H1 (cell line): ENCODE measurements around the gene PAX8. TPM values are rescaled to one million over a fixed set of nuclear protein-coding genes. Genes with fewer than 3 reads are reported as not detected.
"Not testable (repeated sequence)": the region's sequence is repeated elsewhere in the genome, so short reads cannot be mapped to it uniquely, and the experiment has no call there.

ENCODE experiments used
- CTCF ChIA-PET: fragments of 300-600 bp; sonication (Branson Sonifier 250); formaldehyde crosslinking; loops from one replicate; lab custom pipeline; 2021; ENCODE audit not compliant: partially characterized antibody; lab: Charles Lee
- POLR2A ChIA-PET: fragments of 300-600 bp; sonication (Branson Sonifier 250); formaldehyde crosslinking; loops from one replicate; lab custom pipeline; 2021; ENCODE audit warnings: inconsistent platforms; ENCODE audit not compliant: partially characterized antibody; lab: Charles Lee
- DNase-seq, 2 experiments: peaks; one replicate each; pipeline versions ENCODE4 v3.0.0 to v3.0.0-alpha.2; 2010 to 2022; ENCODE audit warnings: low spot score in 2 of 2, low read depth in 1 of 2, mixed read lengths in 1 of 2
- FAIRE-seq: peaks from 2 replicates; lab custom pipeline; 2011; peaks lifted over from hg19 to GRCh38; lab: Jason Lieb, UNC
- H2AFZ ChIP-seq: 2 replicates; pipeline ENCODE4 v1.8.1; 2012; ENCODE audit warnings: low read length, inconsistent platforms
- H2AK5ac ChIP-seq: 2 replicates; pipeline ENCODE4 v1.6.1; 2013; ENCODE audit warnings: low read depth, low read length
- H2BK120ac ChIP-seq: replicated peaks from 2 replicates; pipeline ENCODE3; 2013; ENCODE audit warnings: low read depth, low read length, inconsistent platforms
- H2BK12ac ChIP-seq: 2 replicates; pipeline ENCODE4 v1.6.1; 2013; ENCODE audit warnings: low read depth, low read length
- H2BK15ac ChIP-seq: 2 replicates; pipeline ENCODE4 v1.6.1; 2013; ENCODE audit warnings: low read length
- H2BK20ac ChIP-seq: 2 replicates; pipeline ENCODE4 v1.6.1; 2013; ENCODE audit warnings: low read length
- H2BK5ac ChIP-seq: 2 replicates; pipeline ENCODE4 v1.6.1; 2013; ENCODE audit warnings: low read depth, low read length
- H3K14ac ChIP-seq: 2 replicates; pipeline ENCODE4 v1.6.1; 2013; ENCODE audit warnings: inconsistent platforms; ENCODE audit not compliant: insufficient read length
- H3K18ac ChIP-seq: 2 replicates; pipeline ENCODE4 v1.6.1; 2013; ENCODE audit warnings: low read length; ENCODE audit errors: extremely low read depth
- H3K23ac ChIP-seq: 2 replicates; pipeline ENCODE4 v1.6.1; 2013; ENCODE audit warnings: inconsistent platforms; ENCODE audit not compliant: insufficient read length
- H3K23me2 ChIP-seq: 2 replicates; pipeline ENCODE4 v1.6.1; 2013; ENCODE audit warnings: low read depth, low read length
- H3K27ac ChIP-seq: 2 replicates; pipeline ENCODE4 v1.6.1; 2011; ENCODE audit warnings: low read depth, low read length, inconsistent platforms
- H3K27me3 ChIP-seq, 4 experiments: replicated peaks in 1 of 4; 1 replicate in 1 of 4; 2 replicates in 3 of 4; pipeline versions ENCODE4 v1.6.1 to v1.8.1; 2011 to 2013; ENCODE audit warnings: low read length in 3 of 4, mild to moderate bottlenecking in 3 of 4, inconsistent platforms in 2 of 4, mixed read lengths in 2 of 4, moderate library complexity in 1 of 4; ENCODE audit not compliant: control insufficient read depth in 3 of 4, insufficient read depth in 3 of 4; ENCODE audit errors: extremely low read depth in 1 of 4
- H3K36me3 ChIP-seq, 4 experiments: 2 replicates each; pipeline versions ENCODE4 v1.6.1 to v1.8.1; 2011 to 2013; ENCODE audit warnings: mild to moderate bottlenecking in 4 of 4, low read length in 3 of 4, moderate library complexity in 2 of 4, control low read depth in 1 of 4, inconsistent platforms in 1 of 4; ENCODE audit not compliant: insufficient read depth in 4 of 4, control insufficient read depth in 2 of 4
- H3K4ac ChIP-seq: replicated peaks from 2 replicates; pipeline ENCODE3; 2013; ENCODE audit warnings: low read length, low read depth, mixed read lengths, inconsistent platforms; ENCODE audit not compliant: insufficient read length
- H3K4me1 ChIP-seq, 4 experiments: replicated peaks in 1 of 4; 1 replicate in 1 of 4; 2 replicates in 3 of 4; pipeline versions ENCODE4 v1.6.1 to v1.8.1; 2011 to 2013; ENCODE audit warnings: low read length in 3 of 4, inconsistent platforms in 2 of 4, mixed read lengths in 1 of 4; ENCODE audit not compliant: insufficient read depth in 4 of 4, control insufficient read depth in 3 of 4
- H3K4me2 ChIP-seq, 2 experiments: 2 replicates each; pipeline versions ENCODE4 v1.6.1 to v1.8.1; 2011 to 2013; ENCODE audit warnings: low read depth in 2 of 2, low read length in 2 of 2, control low read depth in 1 of 2, inconsistent platforms in 1 of 2, mild to moderate bottlenecking in 1 of 2; ENCODE audit not compliant: insufficient read depth in 1 of 2
- H3K4me3 ChIP-seq, 4 experiments: fragments of 200-600, 300-600 bp in 1 of 4; sonication (generic), shearing (Covaris generic), sonication (Bioruptor Twin) in 1 of 4; 2 replicates each; pipeline versions ENCODE4 v1.5.1 to v1.8.1; 2011 to 2016; ENCODE audit warnings: low read length in 4 of 4, low read depth in 3 of 4, control low read depth in 2 of 4, inconsistent platforms in 2 of 4, mild to moderate bottlenecking in 2 of 4, mixed read lengths in 1 of 4, moderate library complexity in 1 of 4; ENCODE audit not compliant: insufficient read depth in 2 of 4; ENCODE audit errors: extremely low read depth in 1 of 4
- H3K56ac ChIP-seq: replicated peaks from 2 replicates; pipeline ENCODE3; 2013; ENCODE audit warnings: low read depth, mild to moderate bottlenecking, mixed read lengths, low read length, inconsistent platforms; ENCODE audit not compliant: insufficient read length
- H3K79me1 ChIP-seq: 2 replicates; pipeline ENCODE4 v1.6.1; 2013; ENCODE audit warnings: low read depth, low read length, control low read depth
- H3K79me2 ChIP-seq, 2 experiments: 2 replicates each; pipeline versions ENCODE4 v1.6.1 to v1.8.1; 2012 to 2013; ENCODE audit warnings: low read length in 2 of 2, mild to moderate bottlenecking in 2 of 2, inconsistent platforms in 1 of 2; ENCODE audit not compliant: insufficient read depth in 2 of 2, control insufficient read depth in 1 of 2
- H3K9ac ChIP-seq, 4 experiments: replicated peaks in 1 of 4; 1 replicate in 1 of 4; 2 replicates in 3 of 4; pipeline versions ENCODE4 v1.6.1 to v1.8.1; 2011 to 2013; ENCODE audit warnings: low read depth in 3 of 4, low read length in 3 of 4, control low read depth in 2 of 4, mild to moderate bottlenecking in 2 of 4, moderate library complexity in 2 of 4, inconsistent platforms in 1 of 4; ENCODE audit errors: extremely low read depth in 1 of 4
- H3K9me3 ChIP-seq, 2 experiments: 2 replicates each; pipeline versions ENCODE4 v1.6.1 to v1.8.1; 2012 to 2013; ENCODE audit warnings: mild to moderate bottlenecking in 2 of 2, moderate library complexity in 2 of 2, control low read depth in 1 of 2, inconsistent platforms in 1 of 2, low read depth in 1 of 2, low read length in 1 of 2, mixed read lengths in 1 of 2; ENCODE audit not compliant: insufficient read depth in 2 of 2
- H4K20me1 ChIP-seq, 2 experiments: replicated peaks in 1 of 2; 2 replicates each; pipeline versions ENCODE3 to v1.8.1; 2011 to 2013; ENCODE audit warnings: inconsistent platforms in 2 of 2, low read length in 2 of 2, mild to moderate bottlenecking in 1 of 2; ENCODE audit not compliant: insufficient read depth in 2 of 2, control insufficient read depth in 1 of 2
- H4K5ac ChIP-seq: 2 replicates; pipeline ENCODE4 v1.6.1; 2013; ENCODE audit warnings: low read length, low read depth, mixed read lengths, inconsistent platforms; ENCODE audit not compliant: insufficient read length
- H4K8ac ChIP-seq: 2 replicates; pipeline ENCODE4 v1.8.0; 2013; ENCODE audit warnings: mild to moderate bottlenecking, moderate library complexity, low read length, inconsistent platforms; ENCODE audit not compliant: insufficient read depth; ENCODE audit errors: extremely low read depth
- H4K91ac ChIP-seq: replicated peaks from 2 replicates; pipeline ENCODE3; 2013; ENCODE audit warnings: low read length, mixed read lengths, inconsistent platforms; ENCODE audit not compliant: insufficient read length
- EZH2 ChIP-seq: fragments of 200-600 bp; sonication (generic); IDR thresholded peaks from 2 replicates; pipeline ENCODE4 v1.7.1; 2012; ENCODE audit warnings: low read depth, mild to moderate bottlenecking, moderate library complexity, low read length, inconsistent platforms; ENCODE audit not compliant: severe bottlenecking
- KDM4A ChIP-seq: IDR thresholded peaks from one replicate; pipeline ENCODE4 v1.7.1; 2012; ENCODE audit warnings: low read depth, mild to moderate bottlenecking, moderate library complexity, low read length, inconsistent platforms; ENCODE audit not compliant: severe bottlenecking
- WGBS, 2 experiments: shearing (Covaris generic) in 1 of 2; methylation state at CpG; one replicate each; pipeline versions ENCODE4 v1.1.6 to v1.1.7; 2013 to 2015; ENCODE audit warnings: low lambda C conversion rate in 2 of 2, mixed read lengths in 2 of 2, inconsistent platforms in 1 of 2, low coverage in 1 of 2, missing lambda C conversion rate in 1 of 2; ENCODE audit not compliant: insufficient replicate concordance in 2 of 2, insufficient coverage in 1 of 2, insufficient read length in 1 of 2; ENCODE audit errors: extremely low coverage in 1 of 2, missing lambda C conversion rate in 1 of 2; 5-methylcytosine and 5-hydroxymethylcytosine counted together
- polyA plus RNA-seq, 7 experiments: library from polyadenylated mRNA; depleted of rRNA in 3 of 7; stranded (reverse) in 5 of 7; unstranded in 2 of 7; fragments of >200 nt in 5 of 7; fragments of 200-250 nt in 2 of 7; gene quantifications; 1 replicate in 5 of 7; 2 replicates in 1 of 7; 4 replicates in 1 of 7; pipeline versions ENCODE4 v1.2.1 to v1.2.3, GENCODE V29; 2011 to 2013; ENCODE audit warnings: missing spikeins in 2 of 7, mixed read lengths in 2 of 7
- total RNA-seq: library from RNA; stranded (reverse); fragmentation: NEBNext Ultra II Directional; extraction: Animal tissue kit (Norgen Biotek cat#: 25700); gene quantifications from 2 replicates; pipeline ENCODE4 v1.2.1, GENCODE V29; 2021

Gene PAX8
- total and polyA plus RNA-seq, 2 of the 8 experiments (the other 6 are each of a cell fraction or from before 2014, with no cell fraction given), result 0.02 TPM; not detected in 1

DNA sequence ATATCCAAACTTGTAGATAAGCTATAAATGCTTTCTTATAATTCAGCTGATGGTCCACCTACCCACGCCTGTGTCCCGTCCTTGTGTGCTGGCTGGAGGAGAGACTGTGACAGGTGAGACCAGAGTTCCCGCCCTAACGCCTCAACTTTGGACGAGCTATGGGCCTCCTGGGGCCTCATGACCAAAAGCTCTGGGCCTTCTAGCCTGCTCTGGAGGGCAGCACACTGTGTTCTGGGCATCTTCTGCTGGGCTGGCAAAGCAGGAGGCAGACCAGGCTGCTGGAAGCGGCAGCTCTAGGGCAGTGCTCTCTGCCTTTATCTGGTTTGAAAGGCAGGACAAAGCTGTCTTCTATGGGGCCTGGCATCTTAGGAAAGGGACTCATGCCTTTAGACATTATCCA is 26.0 kb upstream of the PAX8 start (continued):
- TF ChIP-seq EZH2 (no peak), KDM4A (no peak)

DNA sequence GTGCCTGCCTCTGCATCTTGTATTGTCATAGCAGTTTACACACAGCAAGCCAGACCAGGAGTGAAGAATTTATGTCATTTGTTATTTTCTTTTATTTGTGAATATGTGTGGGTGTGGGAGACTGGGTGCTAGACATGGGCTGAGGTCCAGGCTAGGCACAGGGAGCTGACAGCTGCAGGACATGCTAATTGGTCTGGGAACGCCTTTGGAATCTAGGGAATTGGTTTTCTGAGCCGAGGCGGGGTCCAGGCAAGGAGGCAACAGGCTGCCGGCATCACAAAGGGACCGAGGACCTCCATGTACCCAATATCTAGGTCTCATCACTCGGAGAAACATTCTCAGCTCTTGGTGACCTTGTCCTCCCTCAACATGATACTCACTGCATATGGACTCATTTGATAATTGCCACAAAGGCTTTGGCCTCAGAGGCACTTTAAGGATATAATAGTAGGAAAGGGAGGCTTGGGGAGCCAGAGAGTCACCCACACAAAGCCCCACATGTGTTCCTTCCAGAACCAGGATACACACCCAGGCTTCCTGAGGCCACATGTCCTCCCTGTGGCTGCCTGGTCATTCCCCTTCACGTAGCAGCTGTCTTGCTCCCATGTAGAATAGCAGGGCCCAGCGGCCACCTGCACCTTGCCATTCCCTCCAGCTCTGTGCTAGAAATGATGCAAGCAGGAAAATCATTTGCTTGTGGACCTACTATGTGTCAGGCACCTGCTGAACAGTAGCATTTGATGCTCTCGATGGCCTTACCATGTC is 23.7 kb upstream of the PAX8 start:
- H3K4ac ChIP-seq, H3K14ac ChIP-seq, H3K18ac ChIP-seq, H3K9me3 ChIP-seq, H2AK5ac ChIP-seq, H2BK5ac ChIP-seq, H4K91ac ChIP-seq, H3K27me3 ChIP-seq, H2BK12ac ChIP-seq, H3K4me3 ChIP-seq, H3K23me2 ChIP-seq, DNase-seq, H4K20me1 ChIP-seq, H2BK20ac ChIP-seq, H3K56ac ChIP-seq, H3K4me1 ChIP-seq, H3K9ac ChIP-seq, H2BK15ac ChIP-seq, H2AFZ ChIP-seq, H3K27ac ChIP-seq, H3K23ac ChIP-seq, H4K5ac ChIP-seq, POLR2A ChIA-PET, H3K36me3 ChIP-seq, H3K4me2 ChIP-seq, H3K79me2 ChIP-seq, H3K79me1 ChIP-seq, FAIRE-seq, H4K8ac ChIP-seq, H2BK120ac ChIP-seq: not testable (repeated sequence)
- CTCF ChIA-PET, result interaction anchor here (0.7 to 2.6 kb wide), 6 partner anchors 10 to 191 kb away, joined by 3 to 13 read pairs (median 5); no protein-coding TSS in a partner anchor
- WGBS, 2 experiments, result 89% methylated on average over 9 of the region's 9 CpGs; no CpG with 5 or more reads in 1 of the 2 experiments
